Measurements from ENCODE around the gene NLRP6.

NLRP6 gene

DNA sequence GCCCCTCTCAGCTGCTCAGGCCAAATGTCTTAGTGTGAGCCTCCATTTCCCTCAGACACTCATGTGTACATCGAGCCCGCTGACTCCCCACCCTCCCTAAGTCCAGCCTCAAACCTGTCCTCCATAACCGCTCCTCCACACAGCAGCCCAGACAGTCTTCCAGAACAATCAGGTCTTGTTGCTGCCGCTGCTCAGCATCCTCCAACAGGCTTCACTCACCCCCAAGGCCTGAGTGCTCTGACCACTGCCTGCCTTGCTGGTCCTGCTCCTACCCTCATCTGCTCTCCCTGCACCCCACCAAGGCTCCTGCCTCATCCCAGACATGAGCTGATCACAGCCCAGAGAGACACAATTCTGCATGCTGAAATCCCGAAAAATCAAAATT is 24.3 kb upstream of the NLRP6 start:
- no peak for DNase-seq (ENCODE audit: extremely low spot score)
- no peak for TF ChIP-seq CTCF (IDR thresholded peaks at IDR 0.05; ENCODE audit: control extremely low read depth, extremely low read depth, low read depth, missing control alignments)
- ChIA-PET CTCF (interaction anchor here (1.5 to 2.0 kb wide), 2 partner anchors 28 to 110 kb away, joined by 3 to 12 read pairs; no protein-coding TSS in a partner anchor), POLR2A (no interaction called here)

DNA sequence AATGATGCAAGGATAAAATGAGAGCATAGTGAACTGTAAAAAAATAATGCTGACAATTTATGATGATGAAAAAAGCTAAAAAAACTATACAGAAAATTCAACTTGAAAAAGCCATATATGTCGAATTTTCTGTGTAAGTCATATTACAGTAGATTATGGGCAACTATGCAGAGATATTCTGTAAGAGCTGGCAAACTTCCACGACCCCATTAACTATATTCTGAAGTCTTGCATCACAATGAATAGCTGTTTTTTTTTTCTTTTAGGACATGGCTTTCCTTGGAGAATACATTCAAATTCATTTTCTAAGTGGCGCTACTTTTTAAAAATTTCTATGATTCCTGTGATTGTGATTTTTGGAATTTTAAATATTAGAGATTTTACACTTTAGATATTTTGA is 23.0 kb upstream of the NLRP6 start:
- ChIA-PET CTCF (interaction anchor here (1.4 kb wide), 1 partner anchor 11 kb away, joined by 5 read pairs; no protein-coding TSS in a partner anchor), POLR2A (no interaction called here)
- no peak for TF ChIP-seq CTCF (IDR thresholded peaks at IDR 0.05; ENCODE audit: control extremely low read depth, extremely low read depth, low read depth, missing control alignments)
- no peak for DNase-seq (ENCODE audit: extremely low spot score)

GRCh38 chr11:255816-256215 is 22.4 kb upstream of the NLRP6 start:
- POLR2A ChIA-PET: no interaction called here
- no peak for TF ChIP-seq CTCF (IDR thresholded peaks at IDR 0.05; ENCODE audit: control extremely low read depth, extremely low read depth, low read depth, missing control alignments)
- DNase-seq (ENCODE audit: extremely low spot score): no peak
- CTCF ChIA-PET: no interaction called here

DNA sequence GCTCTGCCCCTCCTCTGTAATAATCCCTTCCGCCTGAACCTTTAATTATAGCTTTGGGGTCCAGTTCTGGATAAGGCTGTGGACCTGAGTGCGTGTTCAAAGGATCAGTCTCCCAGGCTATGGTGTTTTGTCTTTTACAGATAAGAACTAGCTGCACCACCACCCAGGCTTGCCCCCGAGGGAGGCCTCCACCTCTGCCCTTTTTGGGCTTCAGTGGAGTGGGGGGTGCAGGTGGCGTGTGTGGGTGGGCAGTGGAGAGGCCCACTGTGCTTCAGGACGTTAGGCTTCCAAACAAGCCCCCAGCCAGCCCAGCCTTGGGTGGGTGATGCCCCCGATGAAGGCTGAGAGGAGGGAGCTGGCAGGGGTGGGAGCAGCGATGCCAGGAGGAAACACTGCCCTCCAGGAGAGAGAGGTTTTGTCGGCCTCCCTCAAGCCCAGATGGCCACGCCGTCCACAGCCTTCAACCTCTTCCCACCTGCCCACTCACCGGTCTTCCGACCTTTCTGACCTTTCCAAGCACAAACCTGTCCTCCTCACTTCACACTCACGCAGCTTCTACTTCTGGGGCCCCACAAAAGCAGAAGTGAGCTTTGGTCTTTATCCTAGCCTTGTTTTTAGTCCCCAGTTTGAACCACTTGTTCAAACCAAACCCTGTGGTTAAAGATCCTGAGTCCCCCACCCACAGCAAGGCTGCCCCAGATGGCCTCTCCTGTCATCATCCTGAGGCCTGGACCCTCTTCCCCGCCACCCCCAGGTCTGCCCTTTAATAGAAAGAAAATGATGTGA is 21.1 kb upstream of the NLRP6 start:
- ChIA-PET CTCF (interaction anchor here (1.2 to 1.3 kb wide), 3 partner anchors 10 to 104 kb away, joined by 4 to 5 read pairs (median 4); no protein-coding TSS in a partner anchor), POLR2A (interaction anchor here (0.5 kb wide), 1 partner anchor 9 kb away, joined by 3 read pairs; no protein-coding TSS in a partner anchor)
- TF ChIP-seq CTCF (IDR thresholded peaks at IDR 0.05; ENCODE audit: control extremely low read depth, extremely low read depth, low read depth, missing control alignments): no peak
- DNase-seq (ENCODE audit: extremely low spot score): peak; percentile 66

DNA sequence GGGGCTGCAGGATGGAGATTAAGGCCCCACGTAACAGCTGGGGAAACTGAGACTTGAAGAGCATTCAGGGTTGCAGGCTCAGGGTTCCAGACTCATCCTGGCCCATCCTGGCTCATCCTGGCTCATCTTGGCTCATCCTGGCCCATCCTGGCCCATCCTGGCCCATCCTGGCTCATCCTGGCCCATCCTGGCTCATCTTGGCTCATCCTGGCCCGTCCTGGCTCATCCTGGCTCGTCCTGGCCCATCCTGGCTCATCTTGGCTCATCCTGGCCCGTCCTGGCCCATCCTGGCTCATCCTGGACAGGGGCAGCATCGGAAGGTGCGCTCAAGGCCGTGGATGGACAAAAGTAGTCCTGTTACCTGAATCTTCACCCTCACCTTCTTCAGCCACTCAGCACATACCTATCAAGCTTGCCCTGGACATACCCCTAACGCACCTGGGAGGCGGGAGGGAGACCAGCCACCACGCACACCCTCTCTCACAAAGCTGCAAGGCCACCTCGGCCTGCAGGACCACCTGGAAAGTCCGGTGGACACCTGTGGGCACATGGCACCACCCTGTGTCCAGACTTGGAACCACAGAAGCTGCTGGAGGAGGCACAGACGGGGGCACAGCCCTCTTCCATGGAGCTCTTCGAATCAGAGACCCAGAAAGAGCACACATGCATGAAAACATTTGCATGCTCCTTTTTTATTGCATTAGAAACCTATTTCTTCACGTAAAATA is 20.3 kb upstream of the NLRP6 start:
- POLR2A ChIA-PET: interaction anchor here (0.5 kb wide), 1 partner anchor 10 kb away, joined by 3 read pairs; no protein-coding TSS in a partner anchor
- DNase-seq (ENCODE audit: extremely low spot score): no peak

More for the DNA sequence above, 20.3 kb upstream of the NLRP6 start:
- CTCF ChIA-PET: interaction anchor here (0.7 to 1.3 kb wide), 6 partner anchors 9 to 103 kb away, joined by 3 to 5 read pairs (median 4); partner anchors contain the start of gene IFITM5
- TF ChIP-seq CTCF (IDR thresholded peaks at IDR 0.05; ENCODE audit: control extremely low read depth, extremely low read depth, low read depth, missing control alignments): peak; percentile 16

All from GM10248 (cell line).